ENCODE measurements around the gene PSMC2. TPM values are rescaled to one million over a fixed set of nuclear protein-coding genes. Genes with fewer than 3 reads are reported as not detected.

PSMC2 gene
- polyA plus RNA-seq, 1 donor from 2014 or later: 192 TPM

DNA sequence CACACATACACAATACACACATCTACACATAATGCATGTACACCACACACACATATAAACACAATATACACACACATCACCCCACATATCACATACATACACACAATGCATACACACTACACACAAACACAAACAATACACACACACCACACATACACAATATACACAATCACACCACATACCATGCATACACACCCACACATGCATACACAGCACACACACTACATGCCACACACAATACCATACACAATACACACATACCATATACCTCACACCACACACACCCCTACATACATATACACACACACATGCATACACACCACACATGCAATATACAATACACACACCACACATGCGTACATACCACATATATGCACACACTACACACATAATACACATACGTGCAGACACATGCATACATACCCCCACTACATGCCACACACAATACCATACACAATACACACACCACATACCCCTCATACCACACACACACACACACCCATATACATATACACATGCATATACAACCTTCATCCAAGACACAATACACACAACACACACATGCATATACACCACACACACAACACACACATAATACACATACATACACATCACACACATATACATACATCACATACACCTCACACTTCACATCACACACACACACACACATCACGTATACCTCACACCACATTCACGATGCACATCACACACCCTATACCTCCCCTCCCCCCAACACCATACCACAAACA is 34.0 kb downstream of the PSMC2 start:
- H3K27ac ChIP-seq (ENCODE audit: low read length): no peak overlapping the region
- H3K4me2 ChIP-seq (ENCODE audit: low read length): no peak overlapping the region
- no peaks in the 10 kb centered on the region for H3K9me3 ChIP-seq (ENCODE audit: low read length)
- H3K79me2 ChIP-seq (replicated peaks; ENCODE audit: insufficient read depth, low read length): no peaks in the 10 kb centered on the region
- no peak for TF ChIP-seq TAF1 (IDR thresholded peaks at IDR 0.05; ENCODE audit: low read depth)
- TF ChIP-seq SMC3 (conservative IDR thresholded peaks at IDR 0.05; ENCODE audit: poor library complexity): no peak
- TF ChIP-seq EZH2 (IDR thresholded peaks at IDR 0.05; ENCODE audit: borderline replicate concordance, insufficient read depth, low read length, poor library complexity, severe bottlenecking): peak; percentile 54
- H3K36me3 ChIP-seq (ENCODE audit: insufficient read depth, low read length): no peaks in the 10 kb centered on the region
- no peaks in the 10 kb centered on the region for H4K20me1 ChIP-seq (ENCODE audit: insufficient read depth)
- H3K4me3 ChIP-seq (ENCODE audit: low read length): no peak overlapping the region
- no peaks in the 10 kb centered on the region for H3K27me3 ChIP-seq (ENCODE audit: insufficient read depth, low read depth, low read length)
- no peak overlapping the region for H2AFZ ChIP-seq (ENCODE audit: low read depth, low read length)
- no peaks in the 10 kb centered on the region for H3K9me2 ChIP-seq (ENCODE audit: insufficient read depth, low read length)
- no peak overlapping the region for H3K9ac ChIP-seq (ENCODE audit: low read length)
- no peaks in the 10 kb centered on the region for H3F3A ChIP-seq (ENCODE audit: insufficient read depth, low read length, poor library complexity, severe bottlenecking)

DNA sequence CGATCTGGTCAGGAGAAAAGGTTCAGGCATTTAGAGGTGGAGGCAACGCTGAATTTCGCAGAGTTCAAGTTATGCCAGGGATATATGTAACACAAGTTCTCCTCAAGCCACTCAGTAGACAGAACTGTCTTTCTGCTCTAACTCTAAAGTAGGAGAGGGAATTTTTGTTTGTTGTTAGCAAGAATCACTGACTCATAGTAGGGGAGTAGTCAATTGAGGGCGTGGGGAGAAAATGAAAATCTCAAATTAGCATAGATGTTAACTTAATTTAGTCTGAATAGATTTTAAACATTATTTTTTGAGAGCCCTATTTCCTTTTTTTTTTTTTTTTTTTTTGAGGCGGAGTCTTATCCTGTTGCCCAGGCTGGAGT is 34.6 kb downstream of the PSMC2 start:
- H3F3A ChIP-seq (ENCODE audit: insufficient read depth, low read length, poor library complexity, severe bottlenecking): no peaks in the 10 kb centered on the region
- H3K79me2 ChIP-seq (replicated peaks; ENCODE audit: insufficient read depth, low read length): no peaks in the 10 kb centered on the region
- TF ChIP-seq EP300 (conservative IDR thresholded peaks at IDR 0.05; ENCODE audit: poor library complexity, severe bottlenecking) (no peak), MXI1 (conservative IDR thresholded peaks at IDR 0.05; ENCODE audit: poor library complexity, severe bottlenecking) (no peak), SMC3 (conservative IDR thresholded peaks at IDR 0.05; ENCODE audit: poor library complexity) (no peak)
- TF ChIP-seq, protein P1, sequence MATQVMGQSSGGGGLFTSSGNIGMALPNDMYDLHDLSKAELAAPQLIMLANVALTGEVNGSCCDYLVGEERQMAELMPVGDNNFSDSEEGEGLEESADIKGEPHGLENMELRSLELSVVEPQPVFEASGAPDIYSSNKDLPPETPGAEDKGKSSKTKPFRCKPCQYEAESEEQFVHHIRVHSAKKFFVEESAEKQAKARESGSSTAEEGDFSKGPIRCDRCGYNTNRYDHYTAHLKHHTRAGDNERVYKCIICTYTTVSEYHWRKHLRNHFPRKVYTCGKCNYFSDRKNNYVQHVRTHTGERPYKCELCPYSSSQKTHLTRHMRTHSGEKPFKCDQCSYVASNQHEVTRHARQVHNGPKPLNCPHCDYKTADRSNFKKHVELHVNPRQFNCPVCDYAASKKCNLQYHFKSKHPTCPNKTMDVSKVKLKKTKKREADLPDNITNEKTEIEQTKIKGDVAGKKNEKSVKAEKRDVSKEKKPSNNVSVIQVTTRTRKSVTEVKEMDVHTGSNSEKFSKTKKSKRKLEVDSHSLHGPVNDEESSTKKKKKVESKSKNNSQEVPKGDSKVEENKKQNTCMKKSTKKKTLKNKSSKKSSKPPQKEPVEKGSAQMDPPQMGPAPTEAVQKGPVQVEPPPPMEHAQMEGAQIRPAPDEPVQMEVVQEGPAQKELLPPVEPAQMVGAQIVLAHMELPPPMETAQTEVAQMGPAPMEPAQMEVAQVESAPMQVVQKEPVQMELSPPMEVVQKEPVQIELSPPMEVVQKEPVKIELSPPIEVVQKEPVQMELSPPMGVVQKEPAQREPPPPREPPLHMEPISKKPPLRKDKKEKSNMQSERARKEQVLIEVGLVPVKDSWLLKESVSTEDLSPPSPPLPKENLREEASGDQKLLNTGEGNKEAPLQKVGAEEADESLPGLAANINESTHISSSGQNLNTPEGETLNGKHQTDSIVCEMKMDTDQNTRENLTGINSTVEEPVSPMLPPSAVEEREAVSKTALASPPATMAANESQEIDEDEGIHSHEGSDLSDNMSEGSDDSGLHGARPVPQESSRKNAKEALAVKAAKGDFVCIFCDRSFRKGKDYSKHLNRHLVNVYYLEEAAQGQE (IDR thresholded peaks at IDR 0.05; ENCODE audit: borderline replicate concordance): no peak
- TF ChIP-seq, protein P2, sequence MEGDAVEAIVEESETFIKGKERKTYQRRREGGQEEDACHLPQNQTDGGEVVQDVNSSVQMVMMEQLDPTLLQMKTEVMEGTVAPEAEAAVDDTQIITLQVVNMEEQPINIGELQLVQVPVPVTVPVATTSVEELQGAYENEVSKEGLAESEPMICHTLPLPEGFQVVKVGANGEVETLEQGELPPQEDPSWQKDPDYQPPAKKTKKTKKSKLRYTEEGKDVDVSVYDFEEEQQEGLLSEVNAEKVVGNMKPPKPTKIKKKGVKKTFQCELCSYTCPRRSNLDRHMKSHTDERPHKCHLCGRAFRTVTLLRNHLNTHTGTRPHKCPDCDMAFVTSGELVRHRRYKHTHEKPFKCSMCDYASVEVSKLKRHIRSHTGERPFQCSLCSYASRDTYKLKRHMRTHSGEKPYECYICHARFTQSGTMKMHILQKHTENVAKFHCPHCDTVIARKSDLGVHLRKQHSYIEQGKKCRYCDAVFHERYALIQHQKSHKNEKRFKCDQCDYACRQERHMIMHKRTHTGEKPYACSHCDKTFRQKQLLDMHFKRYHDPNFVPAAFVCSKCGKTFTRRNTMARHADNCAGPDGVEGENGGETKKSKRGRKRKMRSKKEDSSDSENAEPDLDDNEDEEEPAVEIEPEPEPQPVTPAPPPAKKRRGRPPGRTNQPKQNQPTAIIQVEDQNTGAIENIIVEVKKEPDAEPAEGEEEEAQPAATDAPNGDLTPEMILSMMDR (IDR thresholded peaks at IDR 0.05; ENCODE audit: poor library complexity, severe bottlenecking): no peak
- no peak overlapping the region for H3K9ac ChIP-seq (ENCODE audit: low read length)
- H4K20me1 ChIP-seq (ENCODE audit: insufficient read depth): no peaks in the 10 kb centered on the region
- no peak overlapping the region for H3K4me3 ChIP-seq (ENCODE audit: low read length)
- H3K36me3 ChIP-seq (ENCODE audit: insufficient read depth, low read length): no peaks in the 10 kb centered on the region
- H3K4me2 ChIP-seq (ENCODE audit: low read length): no peak overlapping the region
- H3K9me3 ChIP-seq (ENCODE audit: low read length): no peaks in the 10 kb centered on the region
- no peaks in the 10 kb centered on the region for H3K9me2 ChIP-seq (ENCODE audit: insufficient read depth, low read length)
- H2AFZ ChIP-seq (ENCODE audit: low read depth, low read length): no peak overlapping the region
- no peak overlapping the region for H3K27ac ChIP-seq (ENCODE audit: low read length)
- H3K27me3 ChIP-seq (ENCODE audit: insufficient read depth, low read depth, low read length): no peaks in the 10 kb centered on the region

DNA sequence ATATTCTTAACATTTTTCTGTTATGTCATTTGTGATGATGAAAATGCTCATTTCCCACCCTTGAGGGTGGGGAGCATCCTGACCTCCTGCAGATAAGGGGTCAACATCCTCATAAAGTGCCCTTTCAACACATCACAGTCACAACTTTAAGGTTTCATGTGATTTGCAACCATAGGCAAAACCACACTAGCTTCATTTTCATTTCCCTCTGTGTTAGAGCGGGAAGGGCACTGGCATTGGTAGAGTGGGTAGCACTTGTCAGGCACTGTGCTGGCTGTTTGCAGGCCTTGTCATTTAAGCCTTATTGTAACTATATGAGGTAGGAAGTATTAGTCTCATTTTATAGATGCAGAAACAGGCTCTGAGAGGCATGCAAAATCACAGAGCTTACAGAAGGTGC is 39.8 kb downstream of the PSMC2 start:
- Histone ChIP-seq H3K79me2 (replicated peaks; ENCODE audit: insufficient read depth, low read length) (no peaks in the 10 kb centered on the region), H3K4me3 (ENCODE audit: low read length) (no peak overlapping the region), H3K9me2 (ENCODE audit: insufficient read depth, low read length) (no peaks in the 10 kb centered on the region), H3K4me2 (ENCODE audit: low read length) (no peak overlapping the region), H3K9me3 (ENCODE audit: low read length) (no peaks in the 10 kb centered on the region), H2AFZ (ENCODE audit: low read depth, low read length) (no peak overlapping the region), H3K27ac (ENCODE audit: low read length) (no peak overlapping the region), H3K36me3 (ENCODE audit: insufficient read depth, low read length) (no peaks in the 10 kb centered on the region), H4K20me1 (ENCODE audit: insufficient read depth) (no peaks in the 10 kb centered on the region), H3K27me3 (ENCODE audit: insufficient read depth, low read depth, low read length) (no peaks in the 10 kb centered on the region), H3K9ac (ENCODE audit: low read length) (no peak overlapping the region), H3F3A (ENCODE audit: insufficient read depth, low read length, poor library complexity, severe bottlenecking) (no peaks in the 10 kb centered on the region)
- TF ChIP-seq, protein P2 (IDR thresholded peaks at IDR 0.05; ENCODE audit: poor library complexity, severe bottlenecking): no peak
- TF ChIP-seq MXI1 (conservative IDR thresholded peaks at IDR 0.05; ENCODE audit: poor library complexity, severe bottlenecking): no peak

All from neural cell (in vitro differentiated cells).